Caco-2 (cell line): Measurements from ENCODE around the gene VPS54. TPM values are rescaled to one million over a fixed set of nuclear protein-coding genes. Genes with fewer than 3 reads are reported as not detected.
A peak's percentile ranks its signal among the peaks of the same experiment; 100 is the strongest.

Experiments
- BruUV-seq: library from RNA; stranded (reverse); fragments of 400-500 nt; replicated peaks from 2 replicates; lab custom pipeline; 2021; lab: Mats Ljungman, UMichigan
- CTCF ChIA-PET: fragments of 300-600 bp; sonication (Branson Sonifier 250); formaldehyde crosslinking; loops from one replicate; lab custom pipeline; 2022; ENCODE audit warnings: antibody characterized with exemption; lab: Charles Lee
- POLR2A ChIA-PET: fragments of 300-600 bp; sonication (Branson Sonifier 250); formaldehyde crosslinking; loops from one replicate; lab custom pipeline; 2022; ENCODE audit warnings: antibody characterized with exemption; lab: Charles Lee
- DNase-seq, 2 experiments: peaks; one replicate each; pipeline versions ENCODE4 v3.0.0 to v3.0.0-alpha.2; 2020 to 2022
- H3K27me3 ChIP-seq: replicated peaks from 2 replicates; pipeline ENCODE4 v1.6.0; 2011; ENCODE audit warnings: low read length; ENCODE audit not compliant: control insufficient read depth, insufficient read depth
- H3K36me3 ChIP-seq: 2 replicates; pipeline ENCODE4 v1.5.1; 2011; ENCODE audit warnings: low read length; ENCODE audit not compliant: control insufficient read depth, insufficient read depth
- H3K4me1 ChIP-seq: fragments of 250-450 bp; sonication (Bioruptor Pico); 2 replicates; pipeline ENCODE4 v1.5.1; 2020; ENCODE audit warnings: mild to moderate bottlenecking
- H3K4me3 ChIP-seq: 2 replicates; pipeline ENCODE4 v1.5.1; 2011; ENCODE audit warnings: low read depth, mild to moderate bottlenecking, control low read depth, low read length
- H3K9me3 ChIP-seq: fragments of 250-450 bp; sonication (Bioruptor Pico); 2 replicates; pipeline ENCODE4 v1.5.1; 2020; ENCODE audit warnings: mild to moderate bottlenecking, moderate library complexity
- H3K27ac Mint-ChIP-seq: one replicate; pipeline ENCODE4 v1.8.0; 2022; ENCODE audit warnings: mixed read lengths; ENCODE audit not compliant: unreplicated experiment
- H3K27me3 Mint-ChIP-seq: one replicate; pipeline ENCODE4 v1.8.0; 2022; ENCODE audit warnings: mixed read lengths; ENCODE audit not compliant: insufficient read depth, unreplicated experiment
- H3K36me3 Mint-ChIP-seq: one replicate; pipeline ENCODE4 v1.8.0; 2022; ENCODE audit warnings: mild to moderate bottlenecking, mixed read lengths; ENCODE audit not compliant: insufficient read depth, unreplicated experiment
- H3K4me1 Mint-ChIP-seq: one replicate; pipeline ENCODE4 v1.8.0; 2022; ENCODE audit warnings: low read depth, mixed read lengths; ENCODE audit not compliant: unreplicated experiment
- H3K4me3 Mint-ChIP-seq: one replicate; pipeline ENCODE4 v1.8.0; 2022; ENCODE audit warnings: mild to moderate bottlenecking, moderate library complexity, mixed read lengths; ENCODE audit not compliant: unreplicated experiment
- H3K9me3 Mint-ChIP-seq: one replicate; pipeline ENCODE4 v1.8.0; 2022; ENCODE audit warnings: mixed read lengths; ENCODE audit not compliant: unreplicated experiment
- CTCF ChIP-seq, 2 experiments: fragments of 200-600 bp in 1 of 2; IDR thresholded peaks; 1 replicate in 1 of 2; 2 replicates in 1 of 2; pipeline versions ENCODE4 v1.5.1 to v1.8.0; 2011 to 2022; ENCODE audit warnings: antibody characterized with exemption in 1 of 2, control low read depth in 1 of 2, inconsistent platforms in 1 of 2, low read depth in 1 of 2, low read length in 1 of 2, mild to moderate bottlenecking in 1 of 2, moderate library complexity in 1 of 2; ENCODE audit not compliant: insufficient read depth in 1 of 2, severe bottlenecking in 1 of 2, unreplicated experiment in 1 of 2
- intact Hi-C: fragments of 100-400 bp; cut with micrococcal nuclease; formaldehyde crosslinking; loops from one replicate; pipeline ENCODE4 v1.10.0; 2022; ENCODE audit not compliant: unreplicated experiment
- total RNA-seq: library from RNA; stranded (reverse); gene quantifications from 2 replicates; pipeline ENCODE4 v1.2.3, GENCODE V29; 2022

Gene VPS54
- total RNA-seq, 1 experiment from 2014 or later = 28.5 TPM

- TF ChIP-seq CTCF (IDR thresholded peaks at IDR 0.05; ENCODE audit: insufficient read depth in 1 of 2, low read depth in 1 of 2, low read length in 1 of 2, severe bottlenecking in 1 of 2, unreplicated experiment in 1 of 2) = no peak
- Histone ChIP-seq H3K9me3 (no peaks in the 10 kb centered on the region), H3K27me3 (no peaks in the 10 kb centered on the region), H3K36me3 (no peaks in the 10 kb centered on the region), H3K4me1 (peaks cover 34% of the 10 kb centered on the region), H3K4me3 (no peak overlapping the region)
- Mint-ChIP-seq H3K4me1 (peaks cover 37% of the 10 kb centered on the region), H3K4me3 (no peak overlapping the region), H3K9me3 (no peaks in the 10 kb centered on the region), H3K36me3 (peaks cover 5% of the 10 kb centered on the region), H3K27me3 (no peaks in the 10 kb centered on the region), H3K27ac (no peak overlapping the region)
- ChIA-PET POLR2A (no interaction called here), CTCF (interaction anchor here (1.5 kb wide), 1 partner anchor 10 kb away, joined by 5 read pairs; no protein-coding TSS in a partner anchor)
- DNase-seq = no peak
- intact Hi-C loops = no loop called here
- BruUV-seq = no TSS peak
Observed at GRCh38 chr2:64059270-64059669, 40.0 kb upstream of the VPS54 start.

GRCh38 chr2:64056021-64056420 is 36.8 kb upstream of the VPS54 start:
- Histone ChIP-seq H3K36me3 (no peaks in the 10 kb centered on the region), H3K4me1 (peaks cover 19% of the 10 kb centered on the region), H3K4me3 (no peak overlapping the region), H3K9me3 (no peaks in the 10 kb centered on the region), H3K27me3 (no peaks in the 10 kb centered on the region)
- ChIA-PET CTCF (no interaction called here), POLR2A (no interaction called here)
- H3K36me3 Mint-ChIP-seq = no peaks in the 10 kb centered on the region
- DNase-seq = no peak
- intact Hi-C loops = no loop called here
- H3K9me3 Mint-ChIP-seq = no peaks in the 10 kb centered on the region
- H3K27ac Mint-ChIP-seq = peak overlapping the region; percentile 44
- TF ChIP-seq CTCF (IDR thresholded peaks at IDR 0.05; ENCODE audit: insufficient read depth in 1 of 2, low read depth in 1 of 2, low read length in 1 of 2, severe bottlenecking in 1 of 2, unreplicated experiment in 1 of 2) = no peak
- no peak overlapping the region for H3K4me3 Mint-ChIP-seq
- BruUV-seq = no TSS peak
- H3K4me1 Mint-ChIP-seq = peaks cover 34% of the 10 kb centered on the region
- H3K27me3 Mint-ChIP-seq = no peaks in the 10 kb centered on the region

GRCh38 chr2:64054161-64054915 is 35.1 kb upstream of the VPS54 start:
- Mint-ChIP-seq H3K4me3 (no peak overlapping the region), H3K4me1 (peaks cover 41% of the 10 kb centered on the region), H3K36me3 (no peaks in the 10 kb centered on the region), H3K9me3 (no peaks in the 10 kb centered on the region), H3K27ac (no peak overlapping the region), H3K27me3 (no peaks in the 10 kb centered on the region)
- no peaks in the 10 kb centered on the region for H3K27me3 ChIP-seq
- TF ChIP-seq CTCF (IDR thresholded peaks at IDR 0.05; ENCODE audit: insufficient read depth in 1 of 2, low read depth in 1 of 2, low read length in 1 of 2, severe bottlenecking in 1 of 2, unreplicated experiment in 1 of 2) = no peak
- no peaks in the 10 kb centered on the region for H3K9me3 ChIP-seq
- ChIA-PET POLR2A (interaction anchor here (0.7 kb wide), 1 partner anchor 160 kb away, joined by 3 read pairs; no protein-coding TSS in a partner anchor), CTCF (no interaction called here)
- intact Hi-C loops = no loop called here
- H3K4me3 ChIP-seq = no peak overlapping the region
- BruUV-seq = no TSS peak
- no peaks in the 10 kb centered on the region for H3K36me3 ChIP-seq
- H3K4me1 ChIP-seq = peaks cover 26% of the 10 kb centered on the region
- no peak for DNase-seq
